SK-N-SH (cell line): ENCODE measurements around the gene TRPM7.

Experiments
- NFIC ChIP-seq: IDR thresholded peaks from 2 replicates; pipeline ENCODE4 v1.4.0; 2012; ENCODE audit warnings: borderline replicate concordance
- POLR2AphosphoS5 ChIP-seq: IDR thresholded peaks from 2 replicates; pipeline ENCODE4 v1.6.1; 2012; ENCODE audit warnings: low read depth, low read length
- RAD21 ChIP-seq: IDR thresholded peaks from 2 replicates; pipeline ENCODE4 v1.6.1; 2012; ENCODE audit warnings: mild to moderate bottlenecking, low read length
- SIN3A ChIP-seq: IDR thresholded peaks from 2 replicates; pipeline ENCODE4 v1.6.1; 2012; ENCODE audit warnings: low read depth, mild to moderate bottlenecking, low read length, moderate library complexity, borderline replicate concordance
- TAF1 ChIP-seq: IDR thresholded peaks from 2 replicates; pipeline ENCODE4 v1.6.1; 2012; ENCODE audit warnings: low read depth, mild to moderate bottlenecking, low read length, moderate library complexity, borderline replicate concordance
- TCF12 ChIP-seq: IDR thresholded peaks from 2 replicates; pipeline ENCODE4 v1.4.0; 2012
- TEAD4 ChIP-seq: IDR thresholded peaks from 2 replicates; pipeline ENCODE4 v1.4.0; 2012; ENCODE audit warnings: mild to moderate bottlenecking, borderline replicate concordance; ENCODE audit not compliant: insufficient read depth
- YY1 ChIP-seq: IDR thresholded peaks from 2 replicates; pipeline ENCODE4 v1.4.0; 2012; ENCODE audit warnings: low read depth, mild to moderate bottlenecking
- TF ChIP-seq, protein P1 (sequence below): fragments of 200-600 bp; sonication (generic); IDR thresholded peaks from 2 replicates; pipeline ENCODE4 v1.6.1; 2017; ENCODE audit warnings: antibody characterized with exemption, mild to moderate bottlenecking, moderate library complexity
- TF ChIP-seq, protein P2 (sequence below): fragments of 150-350 bp; IDR thresholded peaks from 2 replicates; pipeline ENCODE4 v1.6.1; 2017; ENCODE audit warnings: antibody characterized with exemption, low read length, low read depth, borderline replicate concordance

DNA sequence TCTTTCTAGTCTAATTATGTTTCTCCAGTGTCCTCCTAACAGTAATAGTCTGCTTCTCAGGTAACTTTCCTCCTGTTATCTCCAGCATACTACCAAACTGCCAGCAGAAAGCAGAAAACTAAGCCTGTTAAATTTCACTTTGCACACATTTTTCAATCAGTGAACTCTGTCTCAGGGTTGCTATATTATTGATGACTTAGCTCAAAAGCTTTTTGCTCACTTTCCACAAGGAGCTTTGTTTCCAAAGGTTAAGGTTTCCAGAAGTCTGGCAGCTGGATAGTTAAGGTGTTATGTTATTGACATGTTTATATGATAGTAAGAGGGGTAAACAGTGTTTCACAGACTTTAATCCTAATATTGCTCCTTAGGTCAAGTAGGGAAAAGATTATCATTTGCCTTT, 5.1 kb downstream of the TRPM7 start:
- TF ChIP-seq, protein P1, sequence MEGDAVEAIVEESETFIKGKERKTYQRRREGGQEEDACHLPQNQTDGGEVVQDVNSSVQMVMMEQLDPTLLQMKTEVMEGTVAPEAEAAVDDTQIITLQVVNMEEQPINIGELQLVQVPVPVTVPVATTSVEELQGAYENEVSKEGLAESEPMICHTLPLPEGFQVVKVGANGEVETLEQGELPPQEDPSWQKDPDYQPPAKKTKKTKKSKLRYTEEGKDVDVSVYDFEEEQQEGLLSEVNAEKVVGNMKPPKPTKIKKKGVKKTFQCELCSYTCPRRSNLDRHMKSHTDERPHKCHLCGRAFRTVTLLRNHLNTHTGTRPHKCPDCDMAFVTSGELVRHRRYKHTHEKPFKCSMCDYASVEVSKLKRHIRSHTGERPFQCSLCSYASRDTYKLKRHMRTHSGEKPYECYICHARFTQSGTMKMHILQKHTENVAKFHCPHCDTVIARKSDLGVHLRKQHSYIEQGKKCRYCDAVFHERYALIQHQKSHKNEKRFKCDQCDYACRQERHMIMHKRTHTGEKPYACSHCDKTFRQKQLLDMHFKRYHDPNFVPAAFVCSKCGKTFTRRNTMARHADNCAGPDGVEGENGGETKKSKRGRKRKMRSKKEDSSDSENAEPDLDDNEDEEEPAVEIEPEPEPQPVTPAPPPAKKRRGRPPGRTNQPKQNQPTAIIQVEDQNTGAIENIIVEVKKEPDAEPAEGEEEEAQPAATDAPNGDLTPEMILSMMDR, result no peak
- TF ChIP-seq RAD21 (no peak), TAF1 (no peak), YY1 (no peak), TEAD4 (no peak), POLR2AphosphoS5 (no peak), NFIC (no peak), TCF12 (no peak), SIN3A (no peak)
- TF ChIP-seq, protein P2, sequence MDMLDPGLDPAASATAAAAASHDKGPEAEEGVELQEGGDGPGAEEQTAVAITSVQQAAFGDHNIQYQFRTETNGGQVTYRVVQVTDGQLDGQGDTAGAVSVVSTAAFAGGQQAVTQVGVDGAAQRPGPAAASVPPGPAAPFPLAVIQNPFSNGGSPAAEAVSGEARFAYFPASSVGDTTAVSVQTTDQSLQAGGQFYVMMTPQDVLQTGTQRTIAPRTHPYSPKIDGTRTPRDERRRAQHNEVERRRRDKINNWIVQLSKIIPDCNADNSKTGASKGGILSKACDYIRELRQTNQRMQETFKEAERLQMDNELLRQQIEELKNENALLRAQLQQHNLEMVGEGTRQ, result no peak
